ENCODE data around the gene NXPE4. TPM values are rescaled to one million over a fixed set of nuclear protein-coding genes. Genes with fewer than 3 reads are reported as not detected.
A peak's percentile ranks its signal among the peaks of the same experiment; 100 is the strongest.
"Not testable (repeated sequence)": the region's sequence is repeated elsewhere in the genome, so short reads cannot be mapped to it uniquely, and the experiment has no call there.

The NXPE4 gene
- polyA plus RNA-seq (2013, experiment 1 of 2) = not detected
- polyA plus RNA-seq (2013, experiment 2 of 2) = not detected

- Histone ChIP-seq H3K36me3 (ENCODE audit: control insufficient read depth, insufficient read depth, low read length) (no peaks in the 10 kb centered on the region), H2BK15ac (replicated peaks; ENCODE audit: low read depth) (no peak within 1 kb of the TSS), H3K4ac (ENCODE audit: low read depth, low read length) (no peak within 1 kb of the TSS), H2BK120ac (ENCODE audit: low read depth, low read length) (no peak within 1 kb of the TSS), H3K27me3 (ENCODE audit: insufficient read depth, low read length, poor library complexity) (no peaks in the 10 kb centered on the region), H4K5ac (ENCODE audit: low read length) (no peak within 1 kb of the TSS), H3K4me3 (ENCODE audit: low read length) (no peak within 1 kb of the TSS), H3K56ac (ENCODE audit: low read length) (no peak within 1 kb of the TSS), H2BK5ac (ENCODE audit: low read length) (no peak within 1 kb of the TSS), H3K4me2 (ENCODE audit: low read length) (no peak within 1 kb of the TSS), H2AK5ac (ENCODE audit: low read length) (no peak within 1 kb of the TSS), H4K8ac (ENCODE audit: low read depth, low read length) (no peak within 1 kb of the TSS), H3K23ac (ENCODE audit: low read length) (no peak within 1 kb of the TSS), H3K27ac (ENCODE audit: low read depth, low read length) (no peak within 1 kb of the TSS), H3K4me1 (ENCODE audit: control insufficient read depth, low read depth, low read length) (no peaks in the 10 kb centered on the region), H3K18ac (ENCODE audit: low read length) (no peak within 1 kb of the TSS), H3K79me1 (ENCODE audit: low read length) (no peaks in the 10 kb centered on the region), H3K79me2 (ENCODE audit: control insufficient read depth, insufficient read depth, low read length) (no peaks in the 10 kb centered on the region), H3K9ac (ENCODE audit: low read length) (no peak within 1 kb of the TSS)
- DNase-seq = no peak
- WGBS (ENCODE audit: extremely low coverage, insufficient coverage, low lambda C conversion rate) = no CpG with 5 or more reads among the region's 2 CpGs
Measured at GRCh38 chr11:114595571-114595970, at the start of gene NXPE4. Gene NXPE4, minus strand, starts transcription at chr11:114595786. Its CDS starts 1,027 bp downstream, at chr11:114594759.

DNA sequence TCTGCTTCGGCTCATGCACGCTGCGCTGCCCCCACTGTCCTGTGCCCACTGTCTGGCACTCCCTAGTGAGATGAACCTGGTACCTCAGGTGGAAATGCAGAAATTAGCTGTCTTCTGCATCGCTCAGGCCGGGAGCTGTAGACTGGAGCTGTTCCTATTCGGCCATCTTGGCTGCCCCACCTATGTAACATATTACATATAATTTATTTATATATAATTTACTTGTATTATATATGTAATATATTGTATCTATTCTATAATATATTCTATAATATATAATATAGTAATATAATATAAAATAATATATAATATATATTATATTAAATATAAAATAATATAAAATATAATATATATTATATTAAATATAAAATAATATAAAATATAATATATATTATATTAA is 43.9 kb upstream of the NXPE4 start:
- not testable (repeated sequence) for H3K23ac ChIP-seq (ENCODE audit: low read length); H3K56ac ChIP-seq (ENCODE audit: low read length); H2BK15ac ChIP-seq (replicated peaks; ENCODE audit: low read depth); H3K4ac ChIP-seq (ENCODE audit: low read depth, low read length); H2BK120ac ChIP-seq (ENCODE audit: low read depth, low read length); H3K79me2 ChIP-seq (ENCODE audit: control insufficient read depth, insufficient read depth, low read length); H3K4me3 ChIP-seq (ENCODE audit: low read length); H3K4me1 ChIP-seq (ENCODE audit: control insufficient read depth, low read depth, low read length); H4K5ac ChIP-seq (ENCODE audit: low read length); H3K79me1 ChIP-seq (ENCODE audit: low read length); H4K8ac ChIP-seq (ENCODE audit: low read depth, low read length); H3K27me3 ChIP-seq (ENCODE audit: insufficient read depth, low read length, poor library complexity); H3K4me2 ChIP-seq (ENCODE audit: low read length); DNase-seq; H3K9ac ChIP-seq (ENCODE audit: low read length); H2AK5ac ChIP-seq (ENCODE audit: low read length); H3K27ac ChIP-seq (ENCODE audit: low read depth, low read length); H3K36me3 ChIP-seq (ENCODE audit: control insufficient read depth, insufficient read depth, low read length); H3K18ac ChIP-seq (ENCODE audit: low read length); H2BK5ac ChIP-seq (ENCODE audit: low read length)
- WGBS (ENCODE audit: extremely low coverage, insufficient coverage, low lambda C conversion rate) = no CpG with 5 or more reads among the region's 6 CpGs

- not testable (repeated sequence) for H3K18ac ChIP-seq (ENCODE audit: low read length); H2BK15ac ChIP-seq (replicated peaks; ENCODE audit: low read depth); H4K8ac ChIP-seq (ENCODE audit: low read depth, low read length); H3K9ac ChIP-seq (ENCODE audit: low read length); H3K23ac ChIP-seq (ENCODE audit: low read length); H4K5ac ChIP-seq (ENCODE audit: low read length); H2BK120ac ChIP-seq (ENCODE audit: low read depth, low read length); H2AK5ac ChIP-seq (ENCODE audit: low read length); H3K4me1 ChIP-seq (ENCODE audit: control insufficient read depth, low read depth, low read length); H3K79me2 ChIP-seq (ENCODE audit: control insufficient read depth, insufficient read depth, low read length); H3K27ac ChIP-seq (ENCODE audit: low read depth, low read length); H3K4me2 ChIP-seq (ENCODE audit: low read length); H2BK5ac ChIP-seq (ENCODE audit: low read length); H3K27me3 ChIP-seq (ENCODE audit: insufficient read depth, low read length, poor library complexity); H3K79me1 ChIP-seq (ENCODE audit: low read length); H3K4ac ChIP-seq (ENCODE audit: low read depth, low read length); H3K4me3 ChIP-seq (ENCODE audit: low read length); H3K36me3 ChIP-seq (ENCODE audit: control insufficient read depth, insufficient read depth, low read length); H3K56ac ChIP-seq (ENCODE audit: low read length)
- peak; percentile 1 for DNase-seq
- no CpG with 5 or more reads among the region's 13 CpGs for WGBS (ENCODE audit: extremely low coverage, insufficient coverage, low lambda C conversion rate)
Measured at GRCh38 chr11:114631445-114631965, 35.9 kb upstream of the NXPE4 start.

DNA sequence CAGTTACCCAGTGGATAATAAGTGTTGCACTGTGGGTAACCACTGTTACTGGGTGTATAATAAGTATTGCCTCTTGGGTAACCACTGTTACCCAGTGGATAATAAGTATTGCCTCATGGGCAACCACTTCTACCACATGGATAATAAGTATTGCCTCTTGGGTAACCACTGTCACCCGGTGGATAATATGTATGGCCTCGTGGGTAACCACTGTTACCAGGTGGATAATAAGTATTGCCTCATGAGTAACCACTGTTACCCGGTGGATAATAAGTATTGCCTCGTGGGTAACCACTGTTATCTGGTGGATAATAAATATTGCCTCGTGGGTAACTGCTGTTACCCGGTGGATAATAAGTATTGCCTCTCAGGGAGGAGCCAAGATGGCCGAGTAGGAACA is 29.7 kb upstream of the NXPE4 start:
- Histone ChIP-seq H2BK120ac (ENCODE audit: low read depth, low read length) (no peak overlapping the region), H2BK5ac (ENCODE audit: low read length) (no peak overlapping the region), H3K27me3 (ENCODE audit: insufficient read depth, low read length, poor library complexity) (no peaks in the 10 kb centered on the region), H3K79me1 (ENCODE audit: low read length) (no peaks in the 10 kb centered on the region), H3K4me3 (ENCODE audit: low read length) (no peak overlapping the region), H2AK5ac (ENCODE audit: low read length) (no peak overlapping the region), H3K79me2 (ENCODE audit: control insufficient read depth, insufficient read depth, low read length) (no peaks in the 10 kb centered on the region), H3K9ac (ENCODE audit: low read length) (no peak overlapping the region), H3K27ac (ENCODE audit: low read depth, low read length) (no peak overlapping the region), H4K5ac (ENCODE audit: low read length) (no peak overlapping the region), H2BK15ac (replicated peaks; ENCODE audit: low read depth) (no peak overlapping the region), H3K18ac (ENCODE audit: low read length) (no peak overlapping the region), H3K4me1 (ENCODE audit: control insufficient read depth, low read depth, low read length) (no peaks in the 10 kb centered on the region), H3K36me3 (ENCODE audit: control insufficient read depth, insufficient read depth, low read length) (no peaks in the 10 kb centered on the region), H4K8ac (ENCODE audit: low read depth, low read length) (no peak overlapping the region), H3K56ac (ENCODE audit: low read length) (no peak overlapping the region), H3K23ac (ENCODE audit: low read length) (no peak overlapping the region), H3K4ac (ENCODE audit: low read depth, low read length) (no peak overlapping the region), H3K4me2 (ENCODE audit: low read length) (no peak overlapping the region)
- WGBS (ENCODE audit: extremely low coverage, insufficient coverage, low lambda C conversion rate) = no CpG with 5 or more reads among the region's 7 CpGs
- no peak for DNase-seq

- Histone ChIP-seq H3K9ac (ENCODE audit: low read length) (no peak overlapping the region), H3K56ac (ENCODE audit: low read length) (no peak overlapping the region), H3K4me3 (ENCODE audit: low read length) (no peak overlapping the region), H2BK15ac (replicated peaks; ENCODE audit: low read depth) (no peak overlapping the region), H4K5ac (ENCODE audit: low read length) (no peak overlapping the region), H2AK5ac (ENCODE audit: low read length) (no peak overlapping the region), H3K4me1 (ENCODE audit: control insufficient read depth, low read depth, low read length) (no peaks in the 10 kb centered on the region), H3K4ac (ENCODE audit: low read depth, low read length) (no peak overlapping the region), H3K36me3 (ENCODE audit: control insufficient read depth, insufficient read depth, low read length) (no peaks in the 10 kb centered on the region), H3K18ac (ENCODE audit: low read length) (no peak overlapping the region), H3K23ac (ENCODE audit: low read length) (no peak overlapping the region), H4K8ac (ENCODE audit: low read depth, low read length) (no peak overlapping the region), H3K79me2 (ENCODE audit: control insufficient read depth, insufficient read depth, low read length) (no peaks in the 10 kb centered on the region), H3K79me1 (ENCODE audit: low read length) (no peaks in the 10 kb centered on the region), H3K4me2 (ENCODE audit: low read length) (no peak overlapping the region), H3K27ac (ENCODE audit: low read depth, low read length) (no peak overlapping the region), H2BK120ac (ENCODE audit: low read depth, low read length) (no peak overlapping the region), H3K27me3 (ENCODE audit: insufficient read depth, low read length, poor library complexity) (no peaks in the 10 kb centered on the region), H2BK5ac (ENCODE audit: low read length) (no peak overlapping the region)
- WGBS (ENCODE audit: extremely low coverage, insufficient coverage, low lambda C conversion rate) = no CpG with 5 or more reads among the region's 10 CpGs
- no peak for DNase-seq
Measured at GRCh38 chr11:114624455-114625207, 29.0 kb upstream of the NXPE4 start.

GRCh38 chr11:114623720-114624119 is 28.1 kb upstream of the NXPE4 start:
- H3K18ac ChIP-seq (ENCODE audit: low read length) = no peak overlapping the region
- no peak overlapping the region for H4K8ac ChIP-seq (ENCODE audit: low read depth, low read length)
- H3K79me2 ChIP-seq (ENCODE audit: control insufficient read depth, insufficient read depth, low read length) = no peaks in the 10 kb centered on the region
- DNase-seq = no peak
- no CpG with 5 or more reads among the region's 7 CpGs for WGBS (ENCODE audit: extremely low coverage, insufficient coverage, low lambda C conversion rate)
- no peak overlapping the region for H3K23ac ChIP-seq (ENCODE audit: low read length)
- H3K4me3 ChIP-seq (ENCODE audit: low read length) = no peak overlapping the region
- H2BK15ac ChIP-seq (replicated peaks; ENCODE audit: low read depth) = no peak overlapping the region
- no peak overlapping the region for H3K9ac ChIP-seq (ENCODE audit: low read length)
- no peak overlapping the region for H2AK5ac ChIP-seq (ENCODE audit: low read length)
- no peak overlapping the region for H2BK120ac ChIP-seq (ENCODE audit: low read depth, low read length)
- no peak overlapping the region for H2BK5ac ChIP-seq (ENCODE audit: low read length)
- no peak overlapping the region for H4K5ac ChIP-seq (ENCODE audit: low read length)
- H3K36me3 ChIP-seq (ENCODE audit: control insufficient read depth, insufficient read depth, low read length) = no peaks in the 10 kb centered on the region
- no peaks in the 10 kb centered on the region for H3K27me3 ChIP-seq (ENCODE audit: insufficient read depth, low read length, poor library complexity)
- no peaks in the 10 kb centered on the region for H3K4me1 ChIP-seq (ENCODE audit: control insufficient read depth, low read depth, low read length)
- no peak overlapping the region for H3K4ac ChIP-seq (ENCODE audit: low read depth, low read length)
- no peak overlapping the region for H3K4me2 ChIP-seq (ENCODE audit: low read length)
- no peak overlapping the region for H3K27ac ChIP-seq (ENCODE audit: low read depth, low read length)
- no peaks in the 10 kb centered on the region for H3K79me1 ChIP-seq (ENCODE audit: low read length)
- no peak overlapping the region for H3K56ac ChIP-seq (ENCODE audit: low read length)

Measured in mesendoderm (in vitro differentiated cells).